Natural killer cell (primary cell): ENCODE data around the gene ZBTB8B. TPM values are rescaled to one million over a fixed set of nuclear protein-coding genes. Genes with fewer than 3 reads are reported as not detected.

Experiments used
- ATAC-seq, 3 donors: fragments of 150-1000 bp in 2 of 3; fragments of 200-7000 bp in 1 of 3; cut with Tn5 transposase; 1 replicate in 1 of 3; 2 replicates in 2 of 3; pipeline ENCODE4 v1.10.0; 2021; ENCODE audit warnings: mild to moderate bottlenecking in 2 of 3, moderate library complexity in 2 of 3
- DNase-seq, 2 donors: peaks; one replicate each; pipeline versions ENCODE4 v3.0.0 to v3.0.0-alpha.2; 2013 to 2021; ENCODE audit warnings: mixed read lengths in 1 of 2
- H3K27ac ChIP-seq: one replicate; pipeline ENCODE4 v1.5.1; 2013; ENCODE audit warnings: mild to moderate bottlenecking, low read length
- H3K27me3 ChIP-seq: one replicate; pipeline ENCODE4 v1.6.1; 2013; ENCODE audit warnings: low read length; ENCODE audit not compliant: control insufficient read depth, insufficient read depth
- H3K36me3 ChIP-seq: one replicate; pipeline ENCODE4 v1.6.1; 2013; ENCODE audit warnings: low read length; ENCODE audit not compliant: control insufficient read depth, insufficient read depth
- H3K4me1 ChIP-seq: one replicate; pipeline ENCODE4 v1.6.1; 2013; ENCODE audit warnings: low read length; ENCODE audit not compliant: control insufficient read depth, insufficient read depth
- H3K4me3 ChIP-seq: one replicate; pipeline ENCODE4 v1.5.1; 2013; ENCODE audit warnings: low read length
- H3K9me3 ChIP-seq: one replicate; pipeline ENCODE4 v1.6.1; 2013; ENCODE audit warnings: low read length; ENCODE audit not compliant: control insufficient read depth, insufficient read depth
- H3K27ac Mint-ChIP-seq, 2 donors: one replicate each; pipeline ENCODE4 v1.8.0; 2022; ENCODE audit warnings: mild to moderate bottlenecking in 2 of 2, mixed read lengths in 2 of 2, moderate library complexity in 1 of 2
- H3K27me3 Mint-ChIP-seq, 2 donors: one replicate each; pipeline ENCODE4 v1.8.0; 2022; ENCODE audit warnings: low read depth in 2 of 2, mixed read lengths in 2 of 2
- H3K36me3 Mint-ChIP-seq: one replicate; pipeline ENCODE4 v1.8.0; 2022; ENCODE audit warnings: mixed read lengths
- H3K4me1 Mint-ChIP-seq, 2 donors: one replicate each; pipeline ENCODE4 v1.8.0; 2022; ENCODE audit warnings: mixed read lengths in 2 of 2
- H3K4me3 Mint-ChIP-seq: one replicate; pipeline ENCODE4 v1.8.0; 2022; ENCODE audit warnings: mild to moderate bottlenecking, moderate library complexity, mixed read lengths
- H3K9me3 Mint-ChIP-seq, 2 donors: one replicate each; pipeline ENCODE4 v1.8.0; 2022; ENCODE audit warnings: mixed read lengths in 2 of 2
- CTCF ChIP-seq: fragments of 200-600 bp; IDR thresholded peaks from one replicate; pipeline ENCODE4 v1.8.0; 2022; ENCODE audit warnings: antibody characterized with exemption
- WGBS: methylation state at CpG from one replicate; pipeline ENCODE4 v1.1.7; 2013; ENCODE audit warnings: missing lambda C conversion rate; ENCODE audit not compliant: insufficient coverage; 5-methylcytosine and 5-hydroxymethylcytosine counted together
- intact Hi-C: fragments of 100-400 bp; cut with micrococcal nuclease; formaldehyde crosslinking; loops from one replicate; pipeline ENCODE4 v1.14.2; 2022
- total RNA-seq, 4 donors: library from RNA; stranded (reverse); fragments of 120-200 nt in 1 of 4; gene quantifications; one replicate each; pipeline versions ENCODE4 v1.2.3 to v1.2.4, GENCODE V29; 2013 to 2022

The ZBTB8B gene
- total RNA-seq: not detected
- total RNA-seq (2013): under 0.01 TPM

- DNase-seq (peak in 1 of 2 donors; percentile 32), ATAC-seq (peak; percentile 40 to 79 (median 50))
- no peaks in the 10 kb centered on the region for H3K9me3 Mint-ChIP-seq
- H3K4me3 Mint-ChIP-seq: peak within 1 kb of the TSS; percentile 80
- Histone ChIP-seq H3K27me3 (peaks cover 28% of the 10 kb centered on the region), H3K36me3 (no peaks in the 10 kb centered on the region), H3K4me3 (no peak within 1 kb of the TSS), H3K9me3 (no peaks in the 10 kb centered on the region), H3K27ac (no peak within 1 kb of the TSS), H3K4me1 (peaks cover 13% of the 10 kb centered on the region)
- WGBS: 2% methylated on average over 66 of the region's 66 CpGs
- H3K27ac Mint-ChIP-seq: no peak within 1 kb of the TSS
- TF ChIP-seq CTCF: no peak
- H3K36me3 Mint-ChIP-seq: no peaks in the 10 kb centered on the region
- intact Hi-C loops: no loop called here
- H3K27me3 Mint-ChIP-seq: peaks cover 40 to 52% of the 10 kb centered on the region in 2 donors
- H3K4me1 Mint-ChIP-seq: peaks cover 17% of the 10 kb centered on the region in 2 donors
These were observed at the start of gene ZBTB8B for GRCh38 chr1:32464716-32465577. Gene ZBTB8B (plus strand): TSS chr1:32465072. CDS start chr1:32470625, 5,553 bp downstream.

- peaks cover 25 to 42% of the 10 kb centered on the region in 2 donors for H3K27me3 Mint-ChIP-seq
- no peaks in the 10 kb centered on the region for H3K36me3 ChIP-seq
- peaks cover 13% of the 10 kb centered on the region for H3K36me3 Mint-ChIP-seq
- no peak overlapping the region for H3K4me3 ChIP-seq
- H3K9me3 ChIP-seq: peaks cover 2% of the 10 kb centered on the region
- H3K4me1 Mint-ChIP-seq: no peaks in the 10 kb centered on the region
- no peak overlapping the region for H3K27ac Mint-ChIP-seq
- ATAC-seq: no peak
- no peak for TF ChIP-seq CTCF
- no peak overlapping the region for H3K27ac ChIP-seq
- 89% methylated on average over 1 of the region's 1 CpG for WGBS
- no peaks in the 10 kb centered on the region for H3K9me3 Mint-ChIP-seq
- no peak overlapping the region for H3K4me3 Mint-ChIP-seq
- intact Hi-C loops: no loop called here
- no peak for DNase-seq
- H3K4me1 ChIP-seq: no peaks in the 10 kb centered on the region
- peaks cover 5% of the 10 kb centered on the region for H3K27me3 ChIP-seq
These were observed 43.1 kb upstream of the ZBTB8B start for GRCh38 chr1:32421775-32422174.

- TF ChIP-seq CTCF: no peak
- DNase-seq (no peak), ATAC-seq (no peak)
- Mint-ChIP-seq H3K36me3 (no peaks in the 10 kb centered on the region), H3K4me3 (no peak overlapping the region), H3K9me3 (no peaks in the 10 kb centered on the region), H3K27me3 (peaks cover 44 to 56% of the 10 kb centered on the region in 2 donors), H3K27ac (no peak overlapping the region), H3K4me1 (no peaks in the 10 kb centered on the region)
- WGBS: 9% methylated on average over 33 of the region's 36 CpGs
- H3K36me3 ChIP-seq: no peaks in the 10 kb centered on the region
- peaks cover 5% of the 10 kb centered on the region for H3K27me3 ChIP-seq
- intact Hi-C loops: no loop called here
- no peaks in the 10 kb centered on the region for H3K4me1 ChIP-seq
- H3K27ac ChIP-seq: no peak overlapping the region
- no peak overlapping the region for H3K4me3 ChIP-seq
- H3K9me3 ChIP-seq: no peaks in the 10 kb centered on the region
These were observed 38.2 kb upstream of the ZBTB8B start for GRCh38 chr1:32426489-32427255.
